SK-N-SH (cell line): ENCODE measurements around the gene ELMO1. TPM values are rescaled to one million over a fixed set of nuclear protein-coding genes. Genes with fewer than 3 reads are reported as not detected.

Source experiments
- CTCF ChIA-PET: fragments of 300-600, 350-600 bp; formaldehyde crosslinking; extraction: SDS; loops from one replicate; lab custom pipeline; 2021; lab: Yijun Ruan, JAX
- POLR2A ChIA-PET: fragments of 350-600 bp; sonication (Branson Sonifier 250); formaldehyde crosslinking; extraction: SDS; loops from one replicate; lab custom pipeline; 2020; ENCODE audit warnings: antibody characterized with exemption, inconsistent platforms; lab: Yijun Ruan, JAX
- DNase-seq: peaks from one replicate; pipeline ENCODE4 v3.0.0; 2012
- H2AFZ ChIP-seq: fragments of 200-600 bp; sonication (generic); 2 replicates; pipeline ENCODE4 v1.8.1; 2016; ENCODE audit warnings: antibody characterized with exemption, mild to moderate bottlenecking, low read depth
- H3F3A ChIP-seq: fragments of 200-600 bp; sonication (generic); replicated peaks from 2 replicates; pipeline ENCODE3; 2016; ENCODE audit warnings: antibody characterized with exemption, mild to moderate bottlenecking; ENCODE audit not compliant: insufficient read depth
- H3K27ac ChIP-seq, 2 experiments: fragments of 200-500 bp in 1 of 2; fragments of 200-600 bp in 1 of 2; sonication (Bioruptor generic) in 1 of 2; sonication (generic), shearing (Covaris generic) in 1 of 2; 2 replicates each; pipeline versions ENCODE4 v1.5.1 to v1.6.1; 2014 to 2016; ENCODE audit warnings: low read depth in 2 of 2, inconsistent platforms in 1 of 2, low read length in 1 of 2, mild to moderate bottlenecking in 1 of 2, mixed read lengths in 1 of 2
- H3K27me3 ChIP-seq: fragments of 200-600 bp; sonication (generic), shearing (Covaris generic); 2 replicates; pipeline ENCODE4 v1.6.1; 2016; ENCODE audit warnings: mixed run types; ENCODE audit not compliant: insufficient read depth
- H3K36me3 ChIP-seq, 2 experiments: fragments of 200-500 bp in 1 of 2; fragments of 200-600 bp in 1 of 2; sonication (Bioruptor generic) in 1 of 2; sonication (generic) in 1 of 2; replicated peaks in 1 of 2; 2 replicates each; pipeline versions ENCODE3 to v1.5.1; 2014 to 2016; ENCODE audit warnings: low read length in 1 of 2, mild to moderate bottlenecking in 1 of 2; ENCODE audit not compliant: insufficient read depth in 2 of 2, control insufficient read depth in 1 of 2
- H3K4me1 ChIP-seq, 2 experiments: fragments of 200-500 bp in 1 of 2; fragments of 200-600 bp in 1 of 2; sonication (Bioruptor generic) in 1 of 2; sonication (generic), shearing (Covaris generic) in 1 of 2; 2 replicates each; pipeline versions ENCODE4 v1.5.1 to v1.6.1; 2014 to 2016; ENCODE audit warnings: low read depth in 1 of 2, low read length in 1 of 2, mixed run types in 1 of 2; ENCODE audit not compliant: insufficient read depth in 2 of 2, control insufficient read depth in 1 of 2
- H3K4me2 ChIP-seq: fragments of 200-600 bp; sonication (generic), shearing (Covaris generic); 2 replicates; pipeline ENCODE4 v1.6.1; 2017; ENCODE audit warnings: mixed run types
- H3K4me3 ChIP-seq, 2 experiments: fragments of 200-500 bp in 1 of 2; fragments of 200-600 bp in 1 of 2; sonication (Bioruptor generic) in 1 of 2; sonication (generic), shearing (Covaris generic) in 1 of 2; 2 replicates each; pipeline versions ENCODE4 v1.5.1 to v1.8.1; 2014 to 2016; ENCODE audit warnings: low read depth in 2 of 2, inconsistent platforms in 1 of 2, low read length in 1 of 2, mild to moderate bottlenecking in 1 of 2, mixed read lengths in 1 of 2, moderate library complexity in 1 of 2
- H3K79me2 ChIP-seq: fragments of 200-600 bp; sonication (generic); 2 replicates; pipeline ENCODE4 v1.8.1; 2017; ENCODE audit warnings: mild to moderate bottlenecking; ENCODE audit not compliant: insufficient read depth
- H3K9ac ChIP-seq: fragments of 200-600 bp; sonication (generic); 2 replicates; pipeline ENCODE4 v1.6.1; 2017; ENCODE audit warnings: mixed run types
- H3K9me2 ChIP-seq: fragments of 200-600 bp; sonication (generic); 2 replicates; pipeline ENCODE4 v1.6.1; 2017; ENCODE audit warnings: mixed run types
- H3K9me3 ChIP-seq: fragments of 200-600 bp; sonication (generic); 2 replicates; pipeline ENCODE4 v1.6.1; 2017; ENCODE audit warnings: mixed run types, mild to moderate bottlenecking, moderate library complexity
- H4K20me1 ChIP-seq: fragments of 200-600 bp; sonication (generic); 2 replicates; pipeline ENCODE4 v1.6.1; 2017; ENCODE audit warnings: mild to moderate bottlenecking, mixed run types; ENCODE audit not compliant: insufficient read depth
- FOXJ3 ChIP-seq: sonication (generic); formaldehyde crosslinking; IDR thresholded peaks from 2 replicates; pipeline ENCODE4 v1.5.1; 2020; ENCODE audit warnings: mild to moderate bottlenecking, missing genetic modification reagents
- FOXM1 ChIP-seq: IDR thresholded peaks from 2 replicates; pipeline ENCODE4 v1.4.0; 2012; ENCODE audit warnings: low read depth, mild to moderate bottlenecking
- GATA2 ChIP-seq: sonication (generic); formaldehyde crosslinking; IDR thresholded peaks from 2 replicates; pipeline ENCODE4 v1.5.0; 2020; ENCODE audit warnings: mild to moderate bottlenecking, missing genetic modification reagents
- MXI1 ChIP-seq: IDR thresholded peaks from 2 replicates; pipeline ENCODE4 v1.6.1; 2012; ENCODE audit warnings: mild to moderate bottlenecking, low read depth, low read length, improper control_type of control experiment
- NRF1 ChIP-seq: IDR thresholded peaks from 2 replicates; pipeline ENCODE4 v1.6.1; 2012; ENCODE audit warnings: low read depth, mild to moderate bottlenecking, low read length
- POLR2AphosphoS5 ChIP-seq: IDR thresholded peaks from 2 replicates; pipeline ENCODE4 v1.6.1; 2012; ENCODE audit warnings: low read depth, low read length
- RAD21 ChIP-seq: IDR thresholded peaks from 2 replicates; pipeline ENCODE4 v1.6.1; 2012; ENCODE audit warnings: mild to moderate bottlenecking, low read length
- RCOR1 ChIP-seq: fragments of 150-350 bp; IDR thresholded peaks from 2 replicates; pipeline ENCODE4 v1.6.1; 2017; ENCODE audit warnings: antibody characterized with exemption, low read length
- SIN3A ChIP-seq: IDR thresholded peaks from 2 replicates; pipeline ENCODE4 v1.6.1; 2012; ENCODE audit warnings: low read depth, mild to moderate bottlenecking, low read length, moderate library complexity, borderline replicate concordance
- SMC3 ChIP-seq: IDR thresholded peaks from 2 replicates; pipeline ENCODE4 v1.6.1; 2012; ENCODE audit warnings: low read depth, low read length, improper control_type of control experiment
- ZBTB33 ChIP-seq: IDR thresholded peaks from 2 replicates; pipeline ENCODE4 v1.4.0; 2012; ENCODE audit warnings: low read depth, borderline replicate concordance
- WGBS: methylation state at CpG from one replicate; pipeline ENCODE4 v1.1.6; 2017; ENCODE audit warnings: low lambda C conversion rate; 5-methylcytosine and 5-hydroxymethylcytosine counted together
- polyA plus RNA-seq, 3 experiments: library from polyadenylated mRNA; depleted of rRNA; stranded (reverse); fragments of >200 nt; gene quantifications; 2 replicates each; pipeline ENCODE4 v1.2.3, GENCODE V29; 2012

Gene ELMO1
- polyA plus RNA-seq, 1 of the 3 experiments (the other 2 are of a cell fraction), result 0.64 TPM

GRCh38 chr7:36928311-36928710 lies 520.4 kb downstream of the ELMO1 start:
- Histone ChIP-seq H4K20me1 (no peaks in the 10 kb centered on the region), H3K4me1 (peaks cover 0 to 44% of the 10 kb centered on the region in 2 experiments; a peak in 2 of 4 replicates), H3K79me2 (no peaks in the 10 kb centered on the region), H3K36me3 (peaks cover 0 to 2% of the 10 kb centered on the region in 2 experiments), H2AFZ (no peak overlapping the region), H3K4me3 (no peak overlapping the region), H3K27me3 (no peaks in the 10 kb centered on the region), H3K9ac (no peak overlapping the region), H3K9me2 (no peaks in the 10 kb centered on the region), H3F3A (no peaks in the 10 kb centered on the region), H3K4me2 (no peak overlapping the region), H3K27ac (no peak overlapping the region; a peak in 1 of 4 replicates), H3K9me3 (no peaks in the 10 kb centered on the region)
- WGBS, result 32% methylated on average over 5 of the region's 5 CpGs
- no peak for TF ChIP-seq MXI1
- TF ChIP-seq NRF1, result no peak
- no peak for TF ChIP-seq FOXJ3
- POLR2A ChIA-PET, result no interaction called here
- CTCF ChIA-PET, result interaction anchor here (1.2 to 2.3 kb wide), 3 partner anchors 39 to 57 kb away, joined by 3 to 16 read pairs (median 10); no protein-coding TSS in a partner anchor
- no peak for DNase-seq

- peak; percentile 47 for DNase-seq
- Histone ChIP-seq H3K4me2 (no peak overlapping the region), H3K4me1 (peaks cover 0 to 48% of the 10 kb centered on the region in 2 experiments; a peak in 2 of 4 replicates), H3F3A (no peaks in the 10 kb centered on the region), H3K79me2 (no peaks in the 10 kb centered on the region), H2AFZ (no peak overlapping the region), H3K9me2 (no peaks in the 10 kb centered on the region), H3K27me3 (no peaks in the 10 kb centered on the region), H3K27ac (peak overlapping the region in 1 of 2 experiments; percentile 90; a peak in 2 of 4 replicates), H3K4me3 (no peak overlapping the region), H4K20me1 (no peaks in the 10 kb centered on the region), H3K9me3 (no peaks in the 10 kb centered on the region), H3K36me3 (no peaks in the 10 kb centered on the region), H3K9ac (no peak overlapping the region)
- ChIA-PET POLR2A (no interaction called here), CTCF (interaction anchor here (1.0 to 1.7 kb wide), 5 partner anchors 15 to 255 kb away, joined by 3 to 8 read pairs (median 4); no protein-coding TSS in a partner anchor)
- no peak for TF ChIP-seq POLR2AphosphoS5
- peak; percentile 35 for TF ChIP-seq RAD21
- 6% methylated on average over 3 of the region's 3 CpGs for WGBS
Observed at GRCh38 chr7:36925691-36926090, 523.0 kb downstream of the ELMO1 start.

- H4K20me1 ChIP-seq, result no peaks in the 10 kb centered on the region
- POLR2A ChIA-PET, result interaction anchor here (0.7 kb wide), 1 partner anchor 115 kb away, joined by 3 read pairs; no protein-coding TSS in a partner anchor
- H3K9me3 ChIP-seq, result no peaks in the 10 kb centered on the region
- H3K27me3 ChIP-seq, result no peaks in the 10 kb centered on the region
- peak overlapping the region in 1 of 2 experiments; percentile 90; a peak in 2 of 4 replicates for H3K27ac ChIP-seq
- peak; percentile 44 for DNase-seq
- no peaks in the 10 kb centered on the region for H3K9me2 ChIP-seq
- CTCF ChIA-PET, result interaction anchor here (0.6 to 1.7 kb wide), 11 partner anchors 9 to 438 kb away, joined by 3 to 8 read pairs (median 4); no protein-coding TSS in a partner anchor
- no peaks in the 10 kb centered on the region for H3K36me3 ChIP-seq
- H3K9ac ChIP-seq, result no peak overlapping the region
- TF ChIP-seq FOXJ3 (no peak), RCOR1 (0 out of 2 replicates have a peak, but pooled peaks have one; percentile 6), SIN3A (no peak), POLR2AphosphoS5 (no peak), SMC3 (no peak), ZBTB33 (no peak), FOXM1 (no peak), GATA2 (CRISPR knock-in tag) (peak; percentile 69)
- H3K79me2 ChIP-seq, result no peaks in the 10 kb centered on the region
- no peak overlapping the region for H3K4me3 ChIP-seq
- WGBS, result 17% methylated on average over 5 of the region's 5 CpGs
- H2AFZ ChIP-seq, result no peak overlapping the region
- no peaks in the 10 kb centered on the region for H3F3A ChIP-seq
- H3K4me2 ChIP-seq, result no peak overlapping the region
- peaks cover 0 to 44% of the 10 kb centered on the region in 2 experiments; a peak in 2 of 4 replicates for H3K4me1 ChIP-seq
Observed at GRCh38 chr7:36925207-36925606, 523.5 kb downstream of the ELMO1 start.
